PFSK-1 (cell line): ENCODE results near the gene FAM13A.

Experiments used
- POLR2AphosphoS5 ChIP-seq: IDR thresholded peaks from 2 replicates; pipeline ENCODE4 v1.6.1; 2012; ENCODE audit warnings: low read depth, mild to moderate bottlenecking, control low read depth, low read length, moderate library complexity
- SIN3A ChIP-seq: IDR thresholded peaks from 2 replicates; pipeline ENCODE4 v1.6.1; 2012; ENCODE audit warnings: mild to moderate bottlenecking, low read length, moderate library complexity, borderline replicate concordance; ENCODE audit not compliant: insufficient read depth

GRCh38 chr4:89099471-89099870 is 42.5 kb upstream of the FAM13A start:
- TF ChIP-seq POLR2AphosphoS5 = no peak
- no peak for TF ChIP-seq SIN3A
